ENCODE measurements around the gene EXOC3.

EXOC3 gene

DNA sequence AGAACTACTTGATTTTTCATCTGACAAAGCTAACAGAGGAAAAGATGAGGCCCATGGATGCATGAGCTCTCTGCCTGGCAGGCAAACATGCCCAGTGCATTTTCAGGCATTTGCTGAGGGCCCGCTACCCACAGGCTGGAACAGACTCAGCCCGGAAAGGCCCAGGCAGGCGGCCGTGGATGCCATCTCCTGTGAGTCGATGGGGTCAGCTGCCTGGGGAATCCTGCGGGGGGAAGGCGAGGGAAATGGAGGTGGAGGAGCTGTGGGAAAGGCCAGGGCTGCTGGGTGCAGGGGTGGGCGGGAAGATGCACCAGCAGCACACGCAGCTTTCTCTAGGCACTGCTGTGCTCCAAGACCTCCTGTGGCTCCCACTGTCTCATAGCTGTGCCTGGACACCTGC lies 67.5 kb downstream of the EXOC3 start:
- H3K27ac ChIP-seq, result no peak overlapping the region
- TF ChIP-seq ZFX (IDR thresholded peaks at IDR 0.05), result no peak
- TF ChIP-seq, protein P1, sequence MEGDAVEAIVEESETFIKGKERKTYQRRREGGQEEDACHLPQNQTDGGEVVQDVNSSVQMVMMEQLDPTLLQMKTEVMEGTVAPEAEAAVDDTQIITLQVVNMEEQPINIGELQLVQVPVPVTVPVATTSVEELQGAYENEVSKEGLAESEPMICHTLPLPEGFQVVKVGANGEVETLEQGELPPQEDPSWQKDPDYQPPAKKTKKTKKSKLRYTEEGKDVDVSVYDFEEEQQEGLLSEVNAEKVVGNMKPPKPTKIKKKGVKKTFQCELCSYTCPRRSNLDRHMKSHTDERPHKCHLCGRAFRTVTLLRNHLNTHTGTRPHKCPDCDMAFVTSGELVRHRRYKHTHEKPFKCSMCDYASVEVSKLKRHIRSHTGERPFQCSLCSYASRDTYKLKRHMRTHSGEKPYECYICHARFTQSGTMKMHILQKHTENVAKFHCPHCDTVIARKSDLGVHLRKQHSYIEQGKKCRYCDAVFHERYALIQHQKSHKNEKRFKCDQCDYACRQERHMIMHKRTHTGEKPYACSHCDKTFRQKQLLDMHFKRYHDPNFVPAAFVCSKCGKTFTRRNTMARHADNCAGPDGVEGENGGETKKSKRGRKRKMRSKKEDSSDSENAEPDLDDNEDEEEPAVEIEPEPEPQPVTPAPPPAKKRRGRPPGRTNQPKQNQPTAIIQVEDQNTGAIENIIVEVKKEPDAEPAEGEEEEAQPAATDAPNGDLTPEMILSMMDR (conservative IDR thresholded peaks at IDR 0.05), result no peak

DNA sequence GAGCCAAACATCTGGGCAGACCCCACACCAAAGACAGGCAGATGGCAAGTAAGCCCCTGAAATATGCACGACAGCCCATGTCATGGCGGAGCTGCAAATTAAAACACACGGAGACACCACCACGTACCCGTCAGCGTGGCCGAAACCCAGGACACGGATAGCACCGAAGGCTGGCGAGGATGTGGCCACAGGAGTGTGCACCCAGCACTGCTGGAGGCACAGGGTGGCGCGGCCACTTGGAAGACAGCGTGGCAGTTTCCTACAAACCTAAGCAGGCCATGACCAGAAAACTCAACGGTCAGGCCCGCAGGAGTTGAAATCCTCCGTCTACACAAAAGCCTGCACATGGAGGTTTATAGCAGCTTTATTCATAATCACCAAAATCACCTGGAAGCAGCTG lies 68.5 kb downstream of the EXOC3 start:
- TF ChIP-seq, protein P1 (conservative IDR thresholded peaks at IDR 0.05), result no peak
- no peak for TF ChIP-seq ZFX (IDR thresholded peaks at IDR 0.05)
- no peak overlapping the region for H3K27ac ChIP-seq

DNA sequence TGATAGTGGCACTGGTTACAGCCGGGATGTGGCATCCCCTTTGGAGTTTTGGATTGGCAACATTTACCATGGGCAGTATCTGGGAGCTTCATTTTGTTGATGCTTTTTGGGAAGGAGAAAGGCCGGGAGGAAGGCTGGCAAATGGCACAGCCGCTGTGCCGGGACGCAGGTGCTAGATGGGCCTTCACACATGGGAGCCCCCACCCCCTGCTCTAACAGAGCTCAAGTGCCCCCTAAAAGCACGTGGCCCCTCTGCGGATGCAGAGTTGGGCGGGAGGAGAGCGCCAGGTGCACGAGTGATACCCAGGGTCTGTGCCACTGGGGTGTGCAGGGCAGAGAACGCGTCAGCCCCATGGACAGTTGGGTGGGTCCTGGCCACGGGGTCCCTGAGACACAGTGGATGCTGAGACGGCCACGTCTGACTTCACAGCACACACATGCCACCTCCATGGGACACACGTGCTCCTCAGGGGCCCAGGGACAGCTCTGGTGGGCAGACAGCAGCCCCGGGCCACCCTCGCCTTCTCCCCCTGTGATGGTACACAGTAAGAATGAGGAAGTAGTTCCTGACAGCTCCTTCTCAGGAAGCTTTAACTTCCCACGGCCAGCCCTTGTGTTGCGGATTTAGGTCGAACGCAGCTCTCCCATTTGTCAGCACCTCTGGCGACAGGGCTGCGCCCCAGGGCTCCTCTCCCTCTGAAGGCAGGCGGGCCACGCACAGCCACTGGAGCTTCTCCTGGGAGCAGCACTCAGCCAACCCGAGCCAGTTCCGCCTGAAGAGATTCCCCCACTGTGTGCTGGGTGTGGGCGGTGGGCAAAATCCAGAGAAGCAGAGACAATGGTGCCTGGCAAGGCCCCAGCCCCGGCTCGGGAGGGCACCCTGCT lies 70.5 kb downstream of the EXOC3 start:
- TF ChIP-seq, protein P1 (conservative IDR thresholded peaks at IDR 0.05), result no peak
- no peak for TF ChIP-seq ZFX (IDR thresholded peaks at IDR 0.05)
- H3K27ac ChIP-seq, result no peak overlapping the region

DNA sequence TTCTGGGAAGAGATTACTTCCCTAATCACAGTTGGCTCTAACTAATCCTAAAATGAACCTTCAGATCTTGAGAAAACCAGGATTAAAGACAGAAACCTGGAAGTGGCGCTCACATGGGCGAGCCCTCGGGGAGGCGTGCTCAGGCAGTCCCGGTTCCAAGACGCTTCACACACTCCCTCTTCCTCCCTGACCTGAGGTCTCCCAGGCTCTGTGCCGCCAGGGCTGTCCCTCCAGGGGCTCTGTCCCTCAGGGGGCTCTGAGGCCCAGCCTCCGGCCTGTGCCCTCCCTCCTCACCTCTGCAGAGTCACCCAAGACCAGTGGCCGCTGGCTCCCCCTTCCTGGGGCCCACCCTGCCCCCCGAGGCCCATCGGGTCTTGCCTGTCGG lies 71.1 kb downstream of the EXOC3 start:
- no peak overlapping the region for H3K27ac ChIP-seq
- no peak for TF ChIP-seq ZFX (IDR thresholded peaks at IDR 0.05)
- TF ChIP-seq, protein P1 (conservative IDR thresholded peaks at IDR 0.05), result no peak

DNA sequence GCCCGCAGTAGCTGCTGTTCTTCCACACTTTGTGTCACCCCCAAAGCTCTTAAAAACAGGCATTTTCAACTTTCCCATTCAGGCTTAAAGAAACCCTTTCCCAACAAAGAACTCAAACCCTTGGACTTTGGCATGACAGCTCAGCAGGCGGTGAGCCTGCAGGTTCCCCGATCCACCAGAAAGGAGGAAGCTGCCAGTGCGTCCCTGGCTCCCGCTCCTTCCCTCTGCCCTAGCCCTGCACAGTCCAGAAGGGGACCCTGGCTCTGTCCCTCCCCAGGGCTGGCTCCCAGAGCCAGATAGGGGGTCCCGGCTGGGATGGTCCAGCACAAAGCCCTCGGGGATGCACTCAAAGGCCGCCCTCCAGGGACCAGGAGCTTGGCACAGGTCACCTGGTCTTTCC lies 71.7 kb downstream of the EXOC3 start:
- TF ChIP-seq, protein P1 (conservative IDR thresholded peaks at IDR 0.05), result no peak
- TF ChIP-seq ZFX (IDR thresholded peaks at IDR 0.05), result no peak
- H3K27ac ChIP-seq, result no peak overlapping the region

DNA sequence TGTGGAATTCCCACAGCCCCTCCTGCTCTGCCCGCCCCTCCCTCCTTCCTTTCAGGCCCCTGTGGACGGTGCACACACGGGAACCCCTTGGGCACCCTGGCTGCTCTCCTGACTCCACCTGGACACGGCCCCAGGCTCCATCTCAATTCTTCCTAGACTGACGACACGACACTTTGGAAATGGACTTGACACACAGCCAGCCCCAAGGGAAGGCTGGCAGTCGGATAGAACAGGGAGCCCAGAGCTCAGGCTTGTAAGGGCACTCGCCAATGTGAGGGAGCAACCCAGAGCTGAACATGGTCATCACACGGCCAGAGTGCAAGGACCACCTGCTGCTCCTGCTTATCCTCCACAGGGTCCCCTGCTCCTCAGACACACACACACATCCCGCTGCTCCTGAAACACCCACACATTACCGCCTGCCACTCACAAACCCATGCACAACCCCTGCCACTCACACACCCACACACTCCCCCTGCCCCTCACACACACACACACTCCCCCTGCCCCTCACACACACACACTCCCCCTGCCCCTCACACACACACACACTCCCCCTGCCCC lies 72.4 kb downstream of the EXOC3 start:
- TF ChIP-seq, protein P1 (conservative IDR thresholded peaks at IDR 0.05), result no peak
- TF ChIP-seq ZFX (IDR thresholded peaks at IDR 0.05), result no peak
- no peak overlapping the region for H3K27ac ChIP-seq

DNA sequence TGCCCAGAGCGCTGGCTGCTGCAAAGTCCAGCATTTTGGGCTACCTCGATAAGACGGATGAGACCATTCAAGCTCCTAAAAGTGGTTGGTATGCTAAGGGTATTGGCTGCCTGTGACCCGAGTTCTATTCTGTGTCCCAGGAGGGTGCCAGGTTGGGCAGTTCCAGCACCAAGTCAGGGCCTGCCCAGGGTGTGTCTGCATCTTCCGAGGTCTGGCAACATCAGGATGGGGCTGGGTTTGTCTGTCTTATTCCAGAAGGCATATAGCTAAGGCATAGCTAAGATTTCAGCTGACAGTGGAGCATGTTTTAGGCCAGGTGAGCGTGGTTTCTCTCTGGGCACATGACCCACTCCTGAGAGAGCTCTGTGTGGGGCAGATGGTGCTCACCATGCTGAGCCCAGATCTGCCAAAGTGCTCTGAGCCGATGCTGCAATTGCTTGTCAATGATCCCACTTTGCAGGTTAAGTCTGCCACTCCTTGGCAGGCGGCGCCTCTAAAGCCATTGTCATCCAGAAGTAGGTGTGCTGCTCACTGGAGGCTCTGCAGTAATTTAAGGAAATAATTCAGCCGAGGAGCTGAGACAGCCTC lies 73.5 kb downstream of the EXOC3 start:
- TF ChIP-seq, protein P1 (conservative IDR thresholded peaks at IDR 0.05), result no peak
- TF ChIP-seq ZFX (IDR thresholded peaks at IDR 0.05), result no peak
- no peak overlapping the region for H3K27ac ChIP-seq
